H9 (cell line): ENCODE results near the gene CDK12. TPM values are rescaled to one million over a fixed set of nuclear protein-coding genes. Genes with fewer than 3 reads are reported as not detected.

Source experiments
- DNase-seq: peaks from one replicate; pipeline ENCODE4 v3.0.0-alpha.2; 2017
- H2AFZ ChIP-seq: one replicate; pipeline ENCODE4 v1.6.1; 2013; ENCODE audit warnings: mild to moderate bottlenecking, low read length, control low read depth, moderate library complexity
- H2AK5ac ChIP-seq: 2 replicates; pipeline ENCODE4 v1.6.1; 2013; ENCODE audit warnings: low read length, control low read depth, mixed read lengths; ENCODE audit not compliant: insufficient read length
- H2BK120ac ChIP-seq: one replicate; pipeline ENCODE4 v1.6.1; 2013; ENCODE audit warnings: low read depth, mild to moderate bottlenecking, low read length, control low read depth, inconsistent platforms; ENCODE audit not compliant: poor library complexity, severe bottlenecking
- H2BK12ac ChIP-seq: 2 replicates; pipeline ENCODE4 v1.6.1; 2013; ENCODE audit warnings: low read length, control low read depth, mixed read lengths, low read depth; ENCODE audit not compliant: insufficient read length
- H2BK15ac ChIP-seq: 2 replicates; pipeline ENCODE4 v1.6.1; 2013; ENCODE audit warnings: low read depth, low read length, control low read depth
- H2BK20ac ChIP-seq: one replicate; pipeline ENCODE4 v1.6.1; 2013; ENCODE audit warnings: low read depth, mild to moderate bottlenecking, low read length, control low read depth, inconsistent platforms; ENCODE audit not compliant: poor library complexity, severe bottlenecking
- H2BK5ac ChIP-seq: 2 replicates; pipeline ENCODE4 v1.6.1; 2013; ENCODE audit warnings: low read length, control low read depth, mixed read lengths; ENCODE audit not compliant: insufficient read length
- H3K14ac ChIP-seq: 2 replicates; pipeline ENCODE4 v1.6.1; 2013; ENCODE audit warnings: low read length, control low read depth; ENCODE audit not compliant: insufficient read depth
- H3K18ac ChIP-seq: 2 replicates; pipeline ENCODE4 v1.6.1; 2013; ENCODE audit warnings: low read depth, mild to moderate bottlenecking, mixed read lengths, low read length, control low read depth; ENCODE audit not compliant: insufficient read length
- H3K23ac ChIP-seq: 2 replicates; pipeline ENCODE4 v1.6.1; 2013; ENCODE audit warnings: low read length, control low read depth, mixed read lengths, low read depth; ENCODE audit not compliant: insufficient read length
- H3K23me2 ChIP-seq: 2 replicates; pipeline ENCODE4 v1.6.1; 2013; ENCODE audit warnings: low read depth, mild to moderate bottlenecking, mixed read lengths, low read length, control low read depth; ENCODE audit not compliant: insufficient read length, poor library complexity, severe bottlenecking
- H3K27ac ChIP-seq: 2 replicates; pipeline ENCODE4 v1.5.1; 2013; ENCODE audit warnings: low read length, control low read depth, mixed read lengths, low read depth; ENCODE audit not compliant: insufficient read length
- H3K27me3 ChIP-seq: 2 replicates; pipeline ENCODE4 v1.6.1; 2013; ENCODE audit warnings: low read length, control low read depth, inconsistent platforms; ENCODE audit not compliant: insufficient read depth
- H3K4ac ChIP-seq: 2 replicates; pipeline ENCODE4 v1.6.1; 2013; ENCODE audit warnings: low read depth, mild to moderate bottlenecking, control low read depth, inconsistent platforms, low read length, moderate library complexity
- H3K4me1 ChIP-seq: 2 replicates; pipeline ENCODE4 v1.6.1; 2013; ENCODE audit warnings: low read length, control low read depth, inconsistent platforms; ENCODE audit not compliant: insufficient read depth
- H3K4me2 ChIP-seq: 2 replicates; pipeline ENCODE4 v1.6.1; 2013; ENCODE audit warnings: low read length, control low read depth, mixed read lengths; ENCODE audit not compliant: insufficient read length, insufficient read depth
- H3K56ac ChIP-seq: 2 replicates; pipeline ENCODE4 v1.6.1; 2013; ENCODE audit warnings: low read depth, mild to moderate bottlenecking, mixed read lengths, low read length, control low read depth; ENCODE audit not compliant: insufficient read length
- H3K79me1 ChIP-seq: 2 replicates; pipeline ENCODE4 v1.6.1; 2013; ENCODE audit warnings: low read depth, mild to moderate bottlenecking, moderate library complexity, low read length, control low read depth, inconsistent platforms; ENCODE audit not compliant: insufficient read depth, poor library complexity, severe bottlenecking
- H3K79me2 ChIP-seq: 2 replicates; pipeline ENCODE4 v1.6.1; 2013; ENCODE audit warnings: low read length, control low read depth, inconsistent platforms; ENCODE audit not compliant: insufficient read depth
- H3K9ac ChIP-seq: 2 replicates; pipeline ENCODE4 v1.6.1; 2013; ENCODE audit warnings: low read length, control low read depth, mixed read lengths; ENCODE audit not compliant: insufficient read length; ENCODE audit errors: extremely low read depth
- H3K9me3 ChIP-seq: one replicate; pipeline ENCODE4 v1.6.1; 2013; ENCODE audit warnings: low read depth, low read length, inconsistent platforms; ENCODE audit not compliant: control insufficient read depth
- H3T11ph ChIP-seq: one replicate; pipeline ENCODE4 v1.6.1; 2013; ENCODE audit warnings: mild to moderate bottlenecking, low read length, control low read depth, inconsistent platforms
- H4K20me1 ChIP-seq: one replicate; pipeline ENCODE4 v1.6.1; 2013; ENCODE audit not compliant: control insufficient read depth, insufficient read length, insufficient read depth
- H4K5ac ChIP-seq: 2 replicates; pipeline ENCODE4 v1.6.1; 2013; ENCODE audit warnings: low read depth, mild to moderate bottlenecking, mixed read lengths, low read length, control low read depth; ENCODE audit not compliant: insufficient read length
- H4K8ac ChIP-seq: replicated peaks from 2 replicates; pipeline ENCODE4 v1.6.1; 2013; ENCODE audit warnings: low read length, control low read depth, mixed read lengths, low read depth; ENCODE audit not compliant: insufficient read length
- H4K91ac ChIP-seq: 2 replicates; pipeline ENCODE4 v1.6.1; 2013; ENCODE audit warnings: low read depth, mild to moderate bottlenecking, moderate library complexity, mixed read lengths, low read length, control low read depth; ENCODE audit not compliant: insufficient read length
- H3K27ac Mint-ChIP-seq, 3 experiments: 2 replicates in 2 of 3; 3 replicates in 1 of 3; pipeline ENCODE4 v1.8.0; 2020 to 2021; ENCODE audit warnings: mixed read lengths in 3 of 3, mild to moderate bottlenecking in 1 of 3, moderate library complexity in 1 of 3
- H3K27me3 Mint-ChIP-seq: 2 replicates; pipeline ENCODE4 v1.8.0; 2021; ENCODE audit warnings: low read depth, mild to moderate bottlenecking, moderate library complexity, mixed read lengths
- H3K36me3 Mint-ChIP-seq, 3 experiments: 2 replicates in 2 of 3; 3 replicates in 1 of 3; pipeline ENCODE4 v1.8.0; 2020 to 2021; ENCODE audit warnings: low read depth in 3 of 3, mixed read lengths in 3 of 3; ENCODE audit not compliant: insufficient read depth in 1 of 3
- H3K4me1 Mint-ChIP-seq, 2 experiments: 2 replicates each; pipeline ENCODE4 v1.8.0; 2020; ENCODE audit warnings: mixed read lengths in 2 of 2
- H3K4me3 Mint-ChIP-seq, 2 experiments: 2 replicates in 1 of 2; 3 replicates in 1 of 2; pipeline ENCODE4 v1.8.0; 2020 to 2021; ENCODE audit warnings: mild to moderate bottlenecking in 2 of 2, mixed read lengths in 2 of 2, moderate library complexity in 1 of 2
- H3K9me3 Mint-ChIP-seq, 2 experiments: 2 replicates in 1 of 2; 3 replicates in 1 of 2; pipeline ENCODE4 v1.8.0; 2020; ENCODE audit warnings: mild to moderate bottlenecking in 2 of 2, mixed read lengths in 2 of 2, moderate library complexity in 1 of 2
- CTCF ChIP-seq: fragments of 200-600 bp; sonication (generic); conservative IDR thresholded peaks from 3 replicates; pipeline ENCODE4 v1.8.0; 2021; ENCODE audit warnings: antibody characterized with exemption, mild to moderate bottlenecking
- WGBS: extraction: QIAGEN DNeasy Blood & Tissue Kit; methylation state at CpG from one replicate; pipeline ENCODE4 v1.1.7; 2013; ENCODE audit warnings: missing lambda C conversion rate, low lambda C conversion rate, mixed read lengths; ENCODE audit not compliant: insufficient read length; ENCODE audit errors: extremely low coverage; 5-methylcytosine and 5-hydroxymethylcytosine counted together
- total RNA-seq: library from RNA; stranded (reverse); gene quantifications from 2 replicates; pipeline ENCODE4 v1.2.1, GENCODE V29; 2021

Gene CDK12
- total RNA-seq, 1 experiment from 2014 or later: 87.6 TPM

- peak; percentile 79 for DNase-seq
- Histone ChIP-seq H3K14ac (peak overlapping the region; percentile 27; the same call in 1 of the 2 replicates), H2AK5ac (no peak overlapping the region), H3K4ac (no peak overlapping the region; the same call in 1 of the 2 replicates), H2BK15ac (no peak overlapping the region), H2BK20ac (peak overlapping the region; percentile 99), H4K91ac (no peak overlapping the region), H3K79me1 (no peaks in the 10 kb centered on the region), H2BK120ac (peak overlapping the region; percentile 52), H3K9me3 (no peaks in the 10 kb centered on the region), H3T11ph (peak overlapping the region; percentile 54), H3K4me2 (peak overlapping the region; percentile 25), H3K27me3 (no peaks in the 10 kb centered on the region), H2AFZ (no peak overlapping the region), H4K5ac (no peak overlapping the region), H2BK5ac (no peak overlapping the region), H3K9ac (no peak overlapping the region), H3K56ac (no peak overlapping the region), H4K8ac (no peak overlapping the region), H3K18ac (peak overlapping the region; percentile 37), H3K23me2 (no peaks in the 10 kb centered on the region), H2BK12ac (peak overlapping the region; percentile 16), H3K79me2 (no peaks in the 10 kb centered on the region), H3K4me1 (peaks cover 6% of the 10 kb centered on the region; the same call in 1 of the 2 replicates), H3K27ac (no peak overlapping the region), H4K20me1 (no peaks in the 10 kb centered on the region), H3K23ac (no peak overlapping the region)
- peak overlapping the region in 1 of 2 experiments; percentile 71; a peak in 2 of 5 replicates for H3K4me3 Mint-ChIP-seq
- no peak for TF ChIP-seq CTCF
- peaks cover 2% of the 10 kb centered on the region for H3K27me3 Mint-ChIP-seq
- no CpG with 5 or more reads among the region's 17 CpGs for WGBS
- peak overlapping the region in 2 of 3 experiments; percentile 66 to 98; a peak in 4 of 7 replicates for H3K27ac Mint-ChIP-seq
- peaks cover 0 to 11% (median 2%) of the 10 kb centered on the region in 3 experiments; a peak in 3 of 7 replicates for H3K36me3 Mint-ChIP-seq
- H3K4me1 Mint-ChIP-seq: peaks cover 14 to 25% of the 10 kb centered on the region in 2 experiments
- H3K9me3 Mint-ChIP-seq: no peaks in the 10 kb centered on the region
Observed at GRCh38 chr17:39563476-39563875, 102.2 kb downstream of the CDK12 start.
